ENCODE results near the gene ARHGEF25.
"Not testable (repeated sequence)": the region's sequence is repeated elsewhere in the genome, so short reads cannot be mapped to it uniquely, and the experiment has no call there.

Gene ARHGEF25

DNA sequence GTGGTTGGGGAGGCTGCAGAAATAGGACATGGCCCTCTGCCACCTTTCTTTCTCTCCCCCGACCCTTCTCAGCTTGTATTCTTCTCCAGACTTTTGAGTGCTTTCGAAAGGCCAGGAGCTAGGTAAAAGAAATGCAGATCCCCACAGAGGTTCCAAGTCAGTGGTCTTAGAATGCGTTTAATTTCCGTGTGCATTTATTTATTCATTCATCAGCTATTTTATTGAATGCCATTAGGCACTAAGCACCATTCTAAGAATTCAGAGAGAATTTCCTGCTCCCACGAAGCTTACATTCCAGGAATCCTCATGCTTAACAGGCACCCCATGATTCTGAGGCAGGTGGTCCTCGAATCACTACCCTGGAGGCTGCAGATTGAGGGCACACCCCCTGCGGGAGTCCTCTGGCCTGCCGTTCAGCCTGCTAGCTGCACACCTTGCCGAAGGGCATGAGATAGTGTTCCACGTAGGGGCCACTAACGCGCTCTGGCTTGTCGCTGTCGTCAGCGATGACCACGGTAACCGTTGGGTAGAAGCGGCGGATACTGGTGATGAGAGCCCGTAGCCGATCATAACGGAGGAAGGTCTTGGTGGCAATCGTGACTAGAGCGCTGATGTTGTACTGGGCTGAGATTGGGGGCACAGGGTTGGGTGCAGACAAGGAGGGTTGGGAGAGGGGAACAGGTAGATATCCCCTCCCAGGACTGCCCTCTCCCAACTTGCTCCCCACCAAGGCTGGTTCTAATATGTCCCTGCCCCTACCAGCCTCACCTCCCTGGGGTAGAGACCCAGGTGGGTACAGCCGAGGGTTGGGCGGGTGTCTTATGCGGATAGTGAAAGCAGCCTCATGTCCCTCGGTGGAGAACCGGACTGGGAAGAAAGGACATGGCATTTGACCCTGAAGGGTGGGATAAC lies 17.3 kb downstream of the ARHGEF25 start:
- TF ChIP-seq, protein P1, sequence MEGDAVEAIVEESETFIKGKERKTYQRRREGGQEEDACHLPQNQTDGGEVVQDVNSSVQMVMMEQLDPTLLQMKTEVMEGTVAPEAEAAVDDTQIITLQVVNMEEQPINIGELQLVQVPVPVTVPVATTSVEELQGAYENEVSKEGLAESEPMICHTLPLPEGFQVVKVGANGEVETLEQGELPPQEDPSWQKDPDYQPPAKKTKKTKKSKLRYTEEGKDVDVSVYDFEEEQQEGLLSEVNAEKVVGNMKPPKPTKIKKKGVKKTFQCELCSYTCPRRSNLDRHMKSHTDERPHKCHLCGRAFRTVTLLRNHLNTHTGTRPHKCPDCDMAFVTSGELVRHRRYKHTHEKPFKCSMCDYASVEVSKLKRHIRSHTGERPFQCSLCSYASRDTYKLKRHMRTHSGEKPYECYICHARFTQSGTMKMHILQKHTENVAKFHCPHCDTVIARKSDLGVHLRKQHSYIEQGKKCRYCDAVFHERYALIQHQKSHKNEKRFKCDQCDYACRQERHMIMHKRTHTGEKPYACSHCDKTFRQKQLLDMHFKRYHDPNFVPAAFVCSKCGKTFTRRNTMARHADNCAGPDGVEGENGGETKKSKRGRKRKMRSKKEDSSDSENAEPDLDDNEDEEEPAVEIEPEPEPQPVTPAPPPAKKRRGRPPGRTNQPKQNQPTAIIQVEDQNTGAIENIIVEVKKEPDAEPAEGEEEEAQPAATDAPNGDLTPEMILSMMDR (IDR thresholded peaks at IDR 0.05; ENCODE audit: borderline replicate concordance, insufficient read depth, low read depth, low read length): no peak
- H3K4me3 ChIP-seq (ENCODE audit: low read depth, low read length): no peak overlapping the region

DNA sequence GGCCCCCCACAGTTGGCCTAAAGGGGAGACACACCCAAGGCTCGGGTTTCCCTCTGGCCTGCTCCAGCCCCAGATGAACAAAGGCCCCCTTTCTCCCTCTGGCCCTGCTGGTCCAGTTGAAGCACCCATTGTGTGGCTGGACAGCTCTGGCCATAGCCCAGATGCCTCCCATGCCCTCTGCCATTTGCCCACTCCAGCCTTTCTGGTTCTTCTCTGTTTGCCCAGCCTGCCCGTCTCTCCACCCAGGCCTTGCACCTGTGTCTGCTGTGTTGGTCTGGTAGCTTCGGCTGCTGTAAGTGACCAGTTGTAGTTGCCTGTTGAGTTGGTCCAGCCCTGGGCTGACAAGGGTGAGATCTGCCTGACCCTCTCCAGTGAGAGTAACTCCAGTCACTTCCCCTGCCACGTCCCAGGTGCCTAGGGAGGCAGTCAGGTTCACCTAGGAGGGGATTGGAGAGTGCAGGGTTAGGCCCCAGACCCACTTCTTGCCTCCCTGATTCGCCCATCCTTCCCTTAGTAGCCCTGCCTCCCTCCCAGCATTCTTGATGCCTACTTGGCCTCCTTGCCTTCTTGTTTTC lies 18.7 kb downstream of the ARHGEF25 start:
- TF ChIP-seq, protein P1 (IDR thresholded peaks at IDR 0.05; ENCODE audit: borderline replicate concordance, insufficient read depth, low read depth, low read length): no peak
- no peak overlapping the region for H3K4me3 ChIP-seq (ENCODE audit: low read depth, low read length)

GRCh38 chr12:57630891-57631433 lies 19.7 kb downstream of the ARHGEF25 start:
- no peak overlapping the region for H3K4me3 ChIP-seq (ENCODE audit: low read depth, low read length)
- TF ChIP-seq, protein P1 (IDR thresholded peaks at IDR 0.05; ENCODE audit: borderline replicate concordance, insufficient read depth, low read depth, low read length): no peak

DNA sequence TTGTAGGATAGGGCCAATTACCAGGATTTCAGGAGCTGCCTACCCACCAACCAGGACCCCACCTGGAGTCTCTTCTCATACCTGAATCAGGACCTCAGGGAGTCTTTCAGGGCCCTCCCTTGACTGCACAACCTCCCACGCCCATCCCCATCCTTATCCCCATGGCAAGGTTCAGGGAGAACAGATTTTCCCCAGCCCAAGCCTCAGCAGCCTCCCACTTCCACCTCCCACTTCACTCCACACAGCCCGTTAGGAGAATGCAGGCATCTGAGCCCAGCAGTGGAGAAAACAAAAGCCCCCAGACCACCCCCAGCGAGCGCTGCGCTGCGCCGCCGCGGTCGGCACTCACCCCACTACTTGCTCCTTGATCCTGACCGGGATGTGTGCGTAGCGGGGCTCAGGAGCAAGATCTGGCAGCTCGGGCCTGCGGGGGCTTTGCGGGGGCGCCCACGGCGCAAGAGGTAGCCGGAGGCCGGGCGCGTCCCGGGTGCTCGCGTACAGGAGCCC lies 20.4 kb downstream of the ARHGEF25 start:
- TF ChIP-seq, protein P1 (IDR thresholded peaks at IDR 0.05; ENCODE audit: borderline replicate concordance, insufficient read depth, low read depth, low read length): no peak
- no peak overlapping the region for H3K4me3 ChIP-seq (ENCODE audit: low read depth, low read length)

DNA sequence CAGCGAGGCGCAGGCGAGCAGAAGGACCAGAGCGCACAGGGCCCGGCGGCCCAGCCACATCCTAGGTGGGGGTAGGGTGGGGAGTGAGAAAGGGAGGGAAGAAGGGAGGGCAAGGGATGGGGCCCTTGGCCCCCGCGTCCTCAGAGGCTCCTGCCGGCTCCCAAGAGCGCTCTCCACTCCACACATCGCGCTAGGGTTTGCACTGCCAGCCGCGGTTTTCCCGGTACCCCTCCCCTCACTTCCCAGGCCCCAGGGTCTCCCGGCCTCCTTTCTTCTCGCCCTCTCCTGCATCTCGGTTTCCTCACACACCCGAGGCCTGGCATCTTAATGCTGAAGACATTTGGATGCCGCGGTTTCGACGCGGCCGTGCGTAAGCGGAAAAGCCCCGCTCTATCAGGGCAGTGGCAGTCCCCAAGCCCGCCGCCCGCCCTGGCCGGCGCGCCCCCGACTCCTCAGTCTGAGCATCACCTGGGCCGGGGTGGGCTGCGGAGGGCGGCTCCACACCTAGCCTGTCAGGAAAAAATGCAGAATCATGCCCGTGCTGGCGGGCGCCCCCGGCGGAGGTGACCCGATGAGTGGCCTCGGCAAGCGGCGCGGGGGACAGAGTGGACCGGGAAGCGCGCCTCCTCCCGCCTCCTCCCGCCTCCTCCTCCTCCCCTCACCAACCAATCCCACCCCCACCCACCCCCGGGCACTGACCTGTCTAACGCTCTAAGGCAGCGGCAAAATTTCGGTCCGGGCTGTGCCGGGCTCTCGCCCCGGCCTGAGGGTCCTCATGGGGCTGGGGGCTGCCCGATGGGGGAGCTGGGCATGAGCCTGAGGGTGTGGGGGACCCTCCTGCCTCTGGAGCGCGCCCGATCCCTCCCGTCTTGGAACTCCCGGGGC lies 21.1 kb downstream of the ARHGEF25 start:
- peak overlapping the region; percentile 48 for H3K4me3 ChIP-seq (ENCODE audit: low read depth, low read length)
- TF ChIP-seq, protein P1 (IDR thresholded peaks at IDR 0.05; ENCODE audit: borderline replicate concordance, insufficient read depth, low read depth, low read length): peak; percentile 13; the same call in 1 of the 2 replicates

- H3K4me3 ChIP-seq (ENCODE audit: low read depth, low read length): peak within 1 kb of the TSS; percentile 48
- TF ChIP-seq, protein P1 (IDR thresholded peaks at IDR 0.05; ENCODE audit: borderline replicate concordance, insufficient read depth, low read depth, low read length): peak; percentile 97
These were observed 22.0 kb downstream of the ARHGEF25 start, which contains the start of gene B4GALNT1 for GRCh38 chr12:57632958-57633840. Gene B4GALNT1, minus strand, starts transcription at chr12:57633201. Its CDS starts 1,069 bp downstream, at chr12:57632132.

DNA sequence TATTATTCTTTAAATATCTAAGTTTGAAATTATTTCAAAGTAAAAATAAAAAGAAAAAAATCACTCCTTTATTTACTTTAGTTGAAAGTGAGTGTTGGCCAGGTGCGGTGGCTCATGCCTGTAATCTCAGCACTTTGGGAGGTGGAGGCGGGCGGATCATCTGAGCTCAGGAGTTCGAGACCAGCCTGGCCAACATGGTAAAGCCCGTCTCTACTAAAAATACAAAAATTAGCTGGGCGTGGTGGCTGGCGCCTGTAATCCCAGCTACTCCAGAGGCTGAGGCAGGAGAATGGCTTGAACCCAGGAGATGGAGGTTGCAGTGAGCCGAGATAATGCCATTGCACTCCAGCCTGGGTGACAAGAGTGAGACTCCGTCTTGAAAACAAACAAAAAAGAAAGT lies 25.5 kb downstream of the ARHGEF25 start:
- not testable (repeated sequence) for H3K4me3 ChIP-seq (ENCODE audit: low read depth, low read length)

All from GM12875 (cell line).